Endometrial microvascular endothelial cells (primary cell): ENCODE data around the gene IFT80. TPM values are rescaled to one million over a fixed set of nuclear protein-coding genes. Genes with fewer than 3 reads are reported as not detected.

ENCODE experiments used
- in situ Hi-C: cut with HindIII; loops from 2 replicates; pipeline ENCODE4 v1.10.0; 2017; ENCODE audit warnings: low sequenced_read_pairs, low pct_unique_long_range_greater_than_20kb; ENCODE audit errors: inconsistent ontology term
- total RNA-seq: library from RNA; depleted of rRNA; stranded (reverse); fragments of >200 nt; gene quantifications from one replicate; pipeline ENCODE4 v1.2.3, GENCODE V29; 2015; ENCODE audit errors: inconsistent ontology term

Gene IFT80
- total RNA-seq, 1 donor from 2014 or later: 36.7 TPM

GRCh38 chr3:160225176-160226025 lies 173.6 kb downstream of the IFT80 start, which contains the start of gene C3orf80:
Gene C3orf80 (plus strand): TSS chr3:160225422. CDS start chr3:160225636, 214 bp downstream.
- in situ Hi-C loops: no loop called here

GRCh38 chr3:160224811-160225175 lies 174.2 kb downstream of the IFT80 start:
- in situ Hi-C loops: no loop called here

GRCh38 chr3:160224256-160224655 lies 174.8 kb downstream of the IFT80 start:
- in situ Hi-C loops: no loop called here

DNA sequence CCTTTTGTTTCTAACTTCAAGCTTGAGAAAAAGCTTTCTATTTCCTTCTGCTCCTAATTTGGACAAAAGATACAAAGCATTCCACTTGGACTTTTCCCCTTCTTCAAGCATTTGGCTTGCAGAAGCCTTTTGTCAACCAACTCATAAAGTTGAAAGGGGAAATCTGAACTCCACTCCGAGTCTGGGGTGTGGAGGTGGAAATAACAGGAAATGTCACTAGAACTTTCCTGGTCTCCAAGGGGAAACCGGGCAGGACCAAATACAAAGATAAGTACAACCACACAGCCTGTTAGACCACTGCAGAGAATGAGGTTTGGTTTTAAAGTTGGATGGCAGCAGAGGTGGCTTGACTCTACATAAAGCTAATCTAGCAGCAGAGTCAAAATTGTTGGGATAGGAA lies 178.0 kb downstream of the IFT80 start:
- in situ Hi-C loops: no loop called here

GRCh38 chr3:160220038-160220437 lies 179.0 kb downstream of the IFT80 start:
- in situ Hi-C loops: no loop called here

DNA sequence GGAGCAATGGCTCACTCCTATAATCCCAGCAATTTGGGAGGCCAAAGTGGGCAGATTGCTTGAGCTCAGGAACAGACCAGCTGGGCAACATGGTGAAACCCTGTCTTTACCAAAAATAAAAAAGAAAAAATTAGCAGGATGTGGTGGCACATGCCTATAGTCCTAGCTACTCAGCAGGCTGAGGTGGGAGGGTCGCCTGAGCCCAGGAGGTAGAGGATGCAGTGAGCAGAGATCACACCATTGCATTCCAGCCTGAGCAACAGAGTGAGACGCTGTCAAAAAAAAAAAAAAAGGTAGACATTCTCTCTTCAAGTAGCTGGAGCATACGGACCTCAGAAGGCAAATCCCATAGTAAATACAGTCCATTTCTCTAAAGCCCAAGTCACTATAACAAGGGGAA lies 180.9 kb downstream of the IFT80 start:
- in situ Hi-C loops: no loop called here

DNA sequence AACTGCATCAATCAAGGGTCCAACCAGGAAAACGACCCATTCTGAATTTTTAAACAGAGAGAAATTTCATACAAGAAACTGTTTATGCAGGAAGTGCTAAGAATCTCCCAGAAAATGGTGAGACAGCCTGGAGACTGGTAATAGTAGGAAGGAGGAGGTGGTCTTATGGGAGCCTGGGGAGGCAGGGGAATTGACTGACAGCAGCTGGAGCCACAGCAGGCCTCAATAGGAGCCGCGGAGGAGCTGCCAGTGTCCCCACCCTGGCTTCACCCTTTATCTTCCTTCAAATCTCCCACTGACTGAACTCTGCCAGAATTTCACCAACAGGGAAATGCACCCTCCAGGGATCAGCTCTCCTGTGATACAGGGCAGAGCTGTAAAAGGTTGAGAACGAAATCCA lies 181.3 kb downstream of the IFT80 start:
- in situ Hi-C loops: no loop called here

GRCh38 chr3:160213191-160213590 lies 185.8 kb downstream of the IFT80 start:
- in situ Hi-C loops: no loop called here

GRCh38 chr3:160210799-160211221 lies 188.2 kb downstream of the IFT80 start:
- in situ Hi-C loops: no loop called here

- in situ Hi-C loops: no loop called here
Measured at GRCh38 chr3:160210341-160210740, 188.7 kb downstream of the IFT80 start.

Other genes starting within 250 kb of the IFT80 start
- gene C3orf80, start 173.8 kb downstream of the IFT80 start, total RNA-seq: not detected
- 92.3 TPM for gene SMC4, start 425 bp upstream of the IFT80 start, total RNA-seq
- 34.8 TPM for gene TRIM59, start 50.6 kb upstream of the IFT80 start, total RNA-seq
- gene KPNA4, start 166.3 kb upstream of the IFT80 start, total RNA-seq: 50.3 TPM